HFF-Myc (cell line): Measurements from ENCODE around the gene ST6GALNAC3.
A peak's percentile ranks its signal among the peaks of the same experiment; 100 is the strongest.

Source experiments
- DNase-seq: peaks from one replicate; pipeline ENCODE4 v3.0.0-alpha.2; 2011; ENCODE audit warnings: low read depth; ENCODE audit errors: extremely low read depth
- H3K4me3 ChIP-seq: replicated peaks from 2 replicates; pipeline ENCODE4 v1.5.1; 2011; ENCODE audit warnings: low read depth, mild to moderate bottlenecking, control low read depth, low read length
- CTCF ChIP-seq: IDR thresholded peaks from 2 replicates; pipeline ENCODE4 v1.5.1; 2012; ENCODE audit warnings: mild to moderate bottlenecking, low read depth, low read length, control low read depth; ENCODE audit errors: missing control alignments

The ST6GALNAC3 gene

GRCh38 chr1:76074321-76075187 lies at the start of gene ST6GALNAC3:
TSS of gene ST6GALNAC3 (plus strand) at chr1:76074746.
- H3K4me3 ChIP-seq, result peak within 1 kb of the TSS; percentile 52
- TF ChIP-seq CTCF, result no peak
- DNase-seq, result no peak

- H3K4me3 ChIP-seq, result no peak overlapping the region
- no peak for DNase-seq
These were observed 47.2 kb upstream of the ST6GALNAC3 start for GRCh38 chr1:76027341-76027740.

GRCh38 chr1:76029331-76029730 lies 45.2 kb upstream of the ST6GALNAC3 start:
- H3K4me3 ChIP-seq, result no peak overlapping the region
- DNase-seq, result no peak
- TF ChIP-seq CTCF, result no peak

More at GRCh38 chr1:76027341-76027740, 47.2 kb upstream of the ST6GALNAC3 start:
- no peak for TF ChIP-seq CTCF

GRCh38 chr1:76031496-76031895 lies 43.0 kb upstream of the ST6GALNAC3 start:
- TF ChIP-seq CTCF, result no peak
- no peak for DNase-seq
- H3K4me3 ChIP-seq, result no peak overlapping the region

GRCh38 chr1:76033800-76034475 lies 40.6 kb upstream of the ST6GALNAC3 start:
- no peak overlapping the region for H3K4me3 ChIP-seq
- no peak for DNase-seq
- TF ChIP-seq CTCF, result no peak

- H3K4me3 ChIP-seq, result no peak overlapping the region
- no peak for DNase-seq
- peak; percentile 38 for TF ChIP-seq CTCF
These were observed 39.5 kb upstream of the ST6GALNAC3 start for GRCh38 chr1:76035053-76035452.
